Breast epithelium (tissue), 4 donors: Measurements from ENCODE around the gene NLK. TPM values are rescaled to one million over a fixed set of nuclear protein-coding genes. Genes with fewer than 3 reads are reported as not detected.
"Not testable (repeated sequence)": the region's sequence is repeated elsewhere in the genome, so short reads cannot be mapped to it uniquely, and the experiment has no call there.

Source experiments
- DNase-seq, 2 donors: peaks; one replicate each; pipeline ENCODE4 v3.0.0-alpha.2; 2019; ENCODE audit warnings: low spot score in 2 of 2
- H3K27ac ChIP-seq, 2 donors: fragments of 200-600 bp; sonication (generic) in 1 of 2; one replicate each; pipeline ENCODE4 v1.5.1; 2016 to 2019; ENCODE audit warnings: mild to moderate bottlenecking in 1 of 2
- H3K27me3 ChIP-seq, 2 donors: fragments of 200-600 bp; sonication (generic) in 1 of 2; one replicate each; pipeline versions ENCODE4 v1.5.1 to v1.6.0; 2017 to 2019; ENCODE audit warnings: control low read depth in 1 of 2, mild to moderate bottlenecking in 1 of 2
- H3K36me3 ChIP-seq: fragments of 200-600 bp; one replicate; pipeline ENCODE4 v1.5.1; 2019
- H3K4me1 ChIP-seq, 2 donors: fragments of 200-600 bp; sonication (generic); one replicate each; pipeline ENCODE4 v1.5.1; 2016 to 2019; ENCODE audit warnings: control low read depth in 1 of 2
- H3K4me3 ChIP-seq, 3 donors: fragments of 200-600 bp; sonication (generic); 1 replicate in 2 of 3; 2 replicates in 1 of 3; pipeline ENCODE4 v1.5.1; 2016 to 2019; ENCODE audit warnings: mild to moderate bottlenecking in 3 of 3, moderate library complexity in 2 of 3
- H3K9me3 ChIP-seq, 2 donors: fragments of 200-600 bp; sonication (generic) in 1 of 2; one replicate each; pipeline ENCODE4 v1.5.1; 2016 to 2019; ENCODE audit warnings: control low read depth in 1 of 2
- CTCF ChIP-seq, 3 donors: fragments of 450-650 bp; IDR thresholded peaks; one replicate each; pipeline ENCODE4 v1.5.1; 2016 to 2017; ENCODE audit warnings: antibody characterized with exemption in 3 of 3, mild to moderate bottlenecking in 3 of 3, moderate library complexity in 3 of 3
- POLR2A ChIP-seq: fragments of 450-650 bp; IDR thresholded peaks from one replicate; pipeline ENCODE4 v1.6.1; 2016; ENCODE audit warnings: antibody characterized with exemption, mild to moderate bottlenecking, moderate library complexity
- POLR2AphosphoS5 ChIP-seq, 3 donors: sonication (generic); formaldehyde crosslinking; IDR thresholded peaks; one replicate each; pipeline ENCODE4 v1.6.1; 2017; ENCODE audit warnings: antibody characterized with exemption in 3 of 3
- intact Hi-C: fragments of 100-400 bp; cut with DNase I; formaldehyde crosslinking; loops from one replicate; pipeline ENCODE4 v1.15.1; 2023; ENCODE audit warnings: low total_unique reads
- total RNA-seq, 3 donors: library from RNA; depleted of rRNA; stranded (reverse); fragments of >200 nt; gene quantifications; one replicate each; pipeline ENCODE4 v1.1.0, GENCODE V29; 2016

NLK gene
- total RNA-seq, 3 donors from 2014 or later = 19.8 to 35.1 (median 27.5) TPM

- no peaks in the 10 kb centered on the region for H3K4me1 ChIP-seq
- no peaks in the 10 kb centered on the region for H3K9me3 ChIP-seq
- H3K36me3 ChIP-seq = no peaks in the 10 kb centered on the region
- no peak for DNase-seq
- H3K27ac ChIP-seq = no peak overlapping the region
- no peak for TF ChIP-seq POLR2AphosphoS5 (IDR thresholded peaks at IDR 0.05)
- no peak for TF ChIP-seq POLR2A
- TF ChIP-seq CTCF (IDR thresholded peaks at IDR 0.05) = no peak
- H3K27me3 ChIP-seq = no peaks in the 10 kb centered on the region
- no peak overlapping the region for H3K4me3 ChIP-seq
- intact Hi-C loops = no loop called here
These were observed 200.3 kb downstream of the NLK start for GRCh38 chr17:28242791-28243190.

- H3K27me3 ChIP-seq, H3K36me3 ChIP-seq, H3K4me1 ChIP-seq, H3K27ac ChIP-seq, H3K9me3 ChIP-seq, intact Hi-C loops, DNase-seq, H3K4me3 ChIP-seq: not testable (repeated sequence)
These were observed 200.8 kb downstream of the NLK start for GRCh38 chr17:28243268-28243667.

- intact Hi-C loops = no loop called here
- Histone ChIP-seq H3K27ac (no peak overlapping the region), H3K4me1 (no peaks in the 10 kb centered on the region), H3K9me3 (no peaks in the 10 kb centered on the region), H3K4me3 (no peak overlapping the region), H3K36me3 (no peaks in the 10 kb centered on the region), H3K27me3 (no peaks in the 10 kb centered on the region)
- DNase-seq = no peak
- TF ChIP-seq POLR2AphosphoS5 (IDR thresholded peaks at IDR 0.05) (no peak), POLR2A (no peak), CTCF (IDR thresholded peaks at IDR 0.05) (no peak)
These were observed 202.0 kb downstream of the NLK start for GRCh38 chr17:28244446-28244845.

Other genes starting within 250 kb of the NLK start
- under 1 TPM; 0.16 to 0.33 (median 0.29) TPM for gene NOS2, start 242.1 kb upstream of the NLK start, total RNA-seq
- gene LYRM9, start 149.3 kb upstream of the NLK start, total RNA-seq = 10 to 100 TPM; 23.3 to 31.3 (median 31.2) TPM